Endothelial cell of umbilical vein (primary cell): ENCODE results near the gene ABCC4. TPM values are rescaled to one million over a fixed set of nuclear protein-coding genes. Genes with fewer than 3 reads are reported as not detected.

Source experiments
- BruUV-seq: library from RNA; stranded (reverse); fragments of 400-500 nt; replicated peaks from 2 replicates; lab custom pipeline; 2021; lab: Mats Ljungman, UMichigan
- CTCF ChIA-PET: fragments of 300-600, 350-600 bp; sonication (Branson Sonifier 250); formaldehyde crosslinking; loops from one replicate; lab custom pipeline; 2021; ENCODE audit warnings: antibody characterized with exemption, inconsistent platforms; lab: Charles Lee
- POLR2A ChIA-PET: fragments of 300-600, 350-600 bp; sonication (Branson Sonifier 250); formaldehyde crosslinking; loops from one replicate; lab custom pipeline; 2021; ENCODE audit warnings: antibody characterized with exemption, inconsistent platforms; lab: Charles Lee
- DNase-seq: peaks from one replicate; pipeline ENCODE4 v3.0.0-alpha.2; 2011; ENCODE audit warnings: low read depth, low spot score
- FAIRE-seq: peaks from 2 replicates; lab custom pipeline; 2011; peaks lifted over from hg19 to GRCh38; lab: Jason Lieb, UNC
- H2AFZ ChIP-seq: 2 replicates; pipeline ENCODE4 v1.6.0; 2012; ENCODE audit warnings: low read depth, low read length, control low read depth, inconsistent platforms
- H3K27ac ChIP-seq: 2 replicates; pipeline ENCODE4 v1.5.1; 2011; ENCODE audit warnings: low read depth, mild to moderate bottlenecking, control low read depth, low read length, moderate library complexity; ENCODE audit not compliant: insufficient read depth
- H3K27me3 ChIP-seq, 2 experiments: 2 replicates each; pipeline versions ENCODE4 v1.6.0 to v1.6.1; 2011; ENCODE audit warnings: low read length in 2 of 2, mixed read lengths in 1 of 2; ENCODE audit not compliant: control insufficient read depth in 2 of 2, insufficient read depth in 2 of 2
- H3K36me3 ChIP-seq, 2 experiments: 2 replicates in 1 of 2; 3 replicates in 1 of 2; pipeline ENCODE4 v1.5.1; 2011; ENCODE audit warnings: low read length in 2 of 2, mild to moderate bottlenecking in 1 of 2, moderate library complexity in 1 of 2; ENCODE audit not compliant: control insufficient read depth in 2 of 2, insufficient read depth in 2 of 2; ENCODE audit errors: extremely low read depth in 1 of 2
- H3K4me1 ChIP-seq: 3 replicates; pipeline ENCODE4 v1.5.1; 2011; ENCODE audit warnings: mild to moderate bottlenecking, low read length; ENCODE audit not compliant: control insufficient read depth, insufficient read depth; ENCODE audit errors: extremely low read depth
- H3K4me2 ChIP-seq: 2 replicates; pipeline ENCODE4 v1.6.1; 2011; ENCODE audit warnings: low read length, control low read depth, mixed read lengths; ENCODE audit not compliant: insufficient read depth
- H3K4me3 ChIP-seq, 3 experiments: fragments of 200-600 bp in 1 of 3; sonication (generic), shearing (Covaris generic) in 1 of 3; replicated peaks in 1 of 3; 2 replicates each; pipeline ENCODE4 v1.5.1; 2011 to 2016; ENCODE audit warnings: control low read depth in 3 of 3, low read length in 3 of 3, mild to moderate bottlenecking in 2 of 3, inconsistent platforms in 1 of 3, low read depth in 1 of 3, moderate library complexity in 1 of 3; ENCODE audit not compliant: insufficient read depth in 1 of 3
- H3K79me2 ChIP-seq: 2 replicates; pipeline ENCODE4 v1.6.0; 2012; ENCODE audit warnings: low read length, inconsistent platforms; ENCODE audit not compliant: control insufficient read depth, insufficient read depth
- H3K9ac ChIP-seq: replicated peaks from 2 replicates; pipeline ENCODE3; 2011; ENCODE audit warnings: low read length, control low read depth; ENCODE audit not compliant: insufficient read depth; ENCODE audit errors: extremely low read depth
- H3K9me1 ChIP-seq: replicated peaks from 3 replicates; pipeline ENCODE4 v1.6.0; 2011; ENCODE audit warnings: mild to moderate bottlenecking, low read length; ENCODE audit not compliant: control insufficient read depth, insufficient read depth; ENCODE audit errors: extremely low read depth
- H3K9me3 ChIP-seq: replicated peaks from 2 replicates; pipeline ENCODE4 v1.5.1; 2012; ENCODE audit warnings: low read length, inconsistent platforms; ENCODE audit not compliant: control insufficient read depth, insufficient read depth
- H4K20me1 ChIP-seq: replicated peaks from 2 replicates; pipeline ENCODE3; 2011; ENCODE audit warnings: mild to moderate bottlenecking, low read length; ENCODE audit not compliant: control insufficient read depth, insufficient read depth; ENCODE audit errors: extremely low read depth
- CTCF ChIP-seq, 2 donors: IDR thresholded peaks; 1 replicate in 1 of 2; 2 replicates in 1 of 2; pipeline ENCODE4 v1.5.1; 2011; ENCODE audit warnings: low read length in 2 of 2, mild to moderate bottlenecking in 2 of 2, moderate library complexity in 2 of 2, control low read depth in 1 of 2, inconsistent platforms in 1 of 2, low read depth in 1 of 2; ENCODE audit not compliant: insufficient read depth in 1 of 2; ENCODE audit errors: extremely low read depth in 1 of 2
- EZH2 ChIP-seq: IDR thresholded peaks from 2 replicates; pipeline ENCODE4 v1.6.1; 2012; ENCODE audit warnings: borderline replicate concordance, low read depth, mild to moderate bottlenecking, moderate library complexity, low read length, inconsistent platforms; ENCODE audit not compliant: severe bottlenecking
- FOS ChIP-seq: IDR thresholded peaks from 2 replicates; pipeline ENCODE4 v1.6.1; 2011; ENCODE audit warnings: mild to moderate bottlenecking, low read length, moderate library complexity, borderline replicate concordance; ENCODE audit not compliant: insufficient read depth
- GATA2 ChIP-seq: IDR thresholded peaks from 2 replicates; pipeline ENCODE4 v1.7.0; 2011; ENCODE audit warnings: low read depth, mild to moderate bottlenecking, moderate library complexity, mixed read lengths, low read length; ENCODE audit not compliant: insufficient read length, insufficient read depth
- JUN ChIP-seq: IDR thresholded peaks from 2 replicates; pipeline ENCODE4 v1.6.1; 2011; ENCODE audit warnings: borderline replicate concordance, low read depth; ENCODE audit not compliant: insufficient read length, insufficient read depth
- MAX ChIP-seq: IDR thresholded peaks from 2 replicates; pipeline ENCODE4 v1.6.1; 2011; ENCODE audit not compliant: insufficient read depth, insufficient read length
- MYC ChIP-seq: IDR thresholded peaks from one replicate; pipeline ENCODE4 v1.6.1; 2011; ENCODE audit warnings: mild to moderate bottlenecking, low read depth, low read length
- POLR2A ChIP-seq: IDR thresholded peaks from 2 replicates; pipeline ENCODE4 v1.6.1; 2012; ENCODE audit warnings: low read depth, mild to moderate bottlenecking, control low read depth, low read length
- POLR2AphosphoS5 ChIP-seq: IDR thresholded peaks from 2 replicates; pipeline ENCODE4 v1.6.1; 2012; ENCODE audit warnings: low read depth, mild to moderate bottlenecking, control low read depth, low read length, moderate library complexity; ENCODE audit not compliant: insufficient read depth
- dilution Hi-C: fragments of 300-500 bp; cut with MboI; formaldehyde crosslinking; loops from one replicate; pipeline ENCODE4 v1.15.0; 2019; ENCODE audit warnings: low sequenced_read_pairs; ENCODE audit not compliant: extremely low pct_ligation_motif_present
- intact Hi-C: fragments of 100-400 bp; cut with micrococcal nuclease; formaldehyde crosslinking; loops from one replicate; pipeline ENCODE4 v1.10.0; 2022
- polyA plus RNA-seq, 4 experiments: library from polyadenylated mRNA; depleted of rRNA in 3 of 4; stranded (reverse) in 3 of 4; unstranded in 1 of 4; fragments of >200 nt; gene quantifications; 2 replicates each; pipeline versions ENCODE4 v1.2.1 to v1.2.3, GENCODE V29; 2011 to 2012; ENCODE audit warnings: missing spikeins in 1 of 4
- total RNA-seq: library from RNA; stranded (reverse); gene quantifications from 2 replicates; pipeline ENCODE4 v1.2.3, GENCODE V29; 2021

ABCC4 gene
- total and polyA plus RNA-seq, 2 donors (not counting 3 experiments of a cell fraction or from before 2014, with no cell fraction given), result 9.2 to 15.9 TPM

GRCh38 chr13:95058680-95059079, 242.6 kb downstream of the ABCC4 start:
- TF ChIP-seq POLR2AphosphoS5, result no peak
- no peak for TF ChIP-seq CTCF (IDR thresholded peaks at IDR 0.05; ENCODE audit: extremely low read depth in 1 of 2, insufficient read depth in 1 of 2, low read depth in 1 of 2, low read length in 2 of 2)
- no peak for TF ChIP-seq FOS
- TF ChIP-seq EZH2, result no peak
- TF ChIP-seq POLR2A, result no peak
- TF ChIP-seq GATA2, result no peak
- no peak for TF ChIP-seq MAX
- TF ChIP-seq JUN, result no peak
- no peak for TF ChIP-seq MYC
- Histone ChIP-seq H4K20me1 (no peaks in the 10 kb centered on the region), H3K4me1 (no peaks in the 10 kb centered on the region), H3K36me3 (peaks cover 0 to 2% of the 10 kb centered on the region in 2 experiments), H3K27me3 (no peaks in the 10 kb centered on the region), H3K4me3 (no peak overlapping the region), H3K9me1 (no peaks in the 10 kb centered on the region), H3K4me2 (no peak overlapping the region), H3K79me2 (no peaks in the 10 kb centered on the region), H3K9ac (no peak overlapping the region), H2AFZ (no peak overlapping the region), H3K9me3 (no peaks in the 10 kb centered on the region), H3K27ac (no peak overlapping the region)
- FAIRE-seq (no peak), DNase-seq (no peak)
- POLR2A ChIA-PET, result no interaction called here
- dilution Hi-C loops, result no loop called here
- BruUV-seq, result no TSS peak
- intact Hi-C loops, result no loop called here
- CTCF ChIA-PET, result no interaction called here
